Endothelial cell of umbilical vein (primary cell): Measurements from ENCODE around the gene PAQR7.

ENCODE experiments used
- CTCF ChIP-seq, 2 donors: IDR thresholded peaks; 1 replicate in 1 of 2; 2 replicates in 1 of 2; pipeline ENCODE4 v1.5.1; 2011; ENCODE audit warnings: low read length in 2 of 2, mild to moderate bottlenecking in 2 of 2, moderate library complexity in 2 of 2, control low read depth in 1 of 2, inconsistent platforms in 1 of 2, low read depth in 1 of 2; ENCODE audit not compliant: insufficient read depth in 1 of 2; ENCODE audit errors: extremely low read depth in 1 of 2
- EZH2 ChIP-seq: IDR thresholded peaks from 2 replicates; pipeline ENCODE4 v1.6.1; 2012; ENCODE audit warnings: borderline replicate concordance, low read depth, mild to moderate bottlenecking, moderate library complexity, low read length, inconsistent platforms; ENCODE audit not compliant: severe bottlenecking
- FOS ChIP-seq: IDR thresholded peaks from 2 replicates; pipeline ENCODE4 v1.6.1; 2011; ENCODE audit warnings: mild to moderate bottlenecking, low read length, moderate library complexity, borderline replicate concordance; ENCODE audit not compliant: insufficient read depth
- GATA2 ChIP-seq: IDR thresholded peaks from 2 replicates; pipeline ENCODE4 v1.7.0; 2011; ENCODE audit warnings: low read depth, mild to moderate bottlenecking, moderate library complexity, mixed read lengths, low read length; ENCODE audit not compliant: insufficient read length, insufficient read depth
- JUN ChIP-seq: IDR thresholded peaks from 2 replicates; pipeline ENCODE4 v1.6.1; 2011; ENCODE audit warnings: borderline replicate concordance, low read depth; ENCODE audit not compliant: insufficient read length, insufficient read depth
- MAX ChIP-seq: IDR thresholded peaks from 2 replicates; pipeline ENCODE4 v1.6.1; 2011; ENCODE audit not compliant: insufficient read depth, insufficient read length
- MYC ChIP-seq: IDR thresholded peaks from one replicate; pipeline ENCODE4 v1.6.1; 2011; ENCODE audit warnings: mild to moderate bottlenecking, low read depth, low read length
- POLR2A ChIP-seq: IDR thresholded peaks from 2 replicates; pipeline ENCODE4 v1.6.1; 2012; ENCODE audit warnings: low read depth, mild to moderate bottlenecking, control low read depth, low read length
- POLR2AphosphoS5 ChIP-seq: IDR thresholded peaks from 2 replicates; pipeline ENCODE4 v1.6.1; 2012; ENCODE audit warnings: low read depth, mild to moderate bottlenecking, control low read depth, low read length, moderate library complexity; ENCODE audit not compliant: insufficient read depth

GRCh38 chr1:25893116-25893515, 17.6 kb upstream of the PAQR7 start:
- no peak for TF ChIP-seq POLR2A
- TF ChIP-seq FOS, result no peak
- no peak for TF ChIP-seq CTCF (IDR thresholded peaks at IDR 0.05; ENCODE audit: extremely low read depth in 1 of 2, insufficient read depth in 1 of 2, low read depth in 1 of 2, low read length in 2 of 2)
- no peak for TF ChIP-seq EZH2
- TF ChIP-seq MAX, result no peak
- no peak for TF ChIP-seq MYC
- no peak for TF ChIP-seq POLR2AphosphoS5
- TF ChIP-seq JUN, result no peak
- TF ChIP-seq GATA2, result no peak
